Fibroblast of mammary gland (primary cell): ENCODE measurements around the gene EPHB4.

Experiments used
- DNase-seq: peaks from one replicate; pipeline ENCODE4 v3.0.0-alpha.2; 2010; ENCODE audit warnings: low read depth
- H3K4me3 ChIP-seq: 2 replicates; pipeline ENCODE4 v1.5.1; 2011; ENCODE audit warnings: low read depth, mild to moderate bottlenecking, low read length, moderate library complexity; ENCODE audit not compliant: control insufficient read depth
- CTCF ChIP-seq: conservative IDR thresholded peaks from 2 replicates; pipeline ENCODE4 v1.5.1; 2011; ENCODE audit warnings: low read depth, low read length, inconsistent platforms; ENCODE audit not compliant: control insufficient read depth, insufficient read depth

Gene EPHB4

GRCh38 chr7:100827330-100828226 is at the start of gene EPHB4:
Gene EPHB4 (minus strand): TSS chr7:100827523. CDS start chr7:100827030, 493 bp downstream.
- peak; percentile 47 for TF ChIP-seq CTCF
- H3K4me3 ChIP-seq, result peak within 1 kb of the TSS; percentile 64
- DNase-seq, result peak; percentile 74

- TF ChIP-seq CTCF, result no peak
- no peak for DNase-seq
- H3K4me3 ChIP-seq, result peak overlapping the region; percentile 90
Observed at GRCh38 chr7:100875356-100875751, 48.0 kb upstream of the EPHB4 start.

GRCh38 chr7:100874577-100875355 is 47.4 kb upstream of the EPHB4 start, which contains the start of gene SRRT:
Gene SRRT (plus strand): TSS chr7:100875103. CDS start chr7:100875591, 488 bp downstream.
- DNase-seq, result peak; percentile 97
- peak; percentile 10 for TF ChIP-seq CTCF
- H3K4me3 ChIP-seq, result peak within 1 kb of the TSS; percentile 90

GRCh38 chr7:100874300-100874576 is 46.9 kb upstream of the EPHB4 start:
- DNase-seq, result no peak
- no peak for TF ChIP-seq CTCF
- H3K4me3 ChIP-seq, result peak overlapping the region; percentile 90

- peak overlapping the region; percentile 90 for H3K4me3 ChIP-seq
- no peak for DNase-seq
- no peak for TF ChIP-seq CTCF
Observed at GRCh38 chr7:100873599-100874299, 46.4 kb upstream of the EPHB4 start.

GRCh38 chr7:100867776-100868485 is 40.6 kb upstream of the EPHB4 start:
- peak overlapping the region; percentile 88 for H3K4me3 ChIP-seq
- no peak for DNase-seq
- TF ChIP-seq CTCF, result no peak
